Activated CD4-positive, alpha-beta T cell treated with anti-CD3 and anti-CD28 coated beads, Interleukin-2, amount 10 ng/mL, durations not matched to agents 24 days and 14 days (primary cell): Measurements from ENCODE around the gene PARVG. TPM values are rescaled to one million over a fixed set of nuclear protein-coding genes. Genes with fewer than 3 reads are reported as not detected.

Experiments
- DNase-seq: peaks from one replicate; pipeline ENCODE4 v3.0.0; 2022
- H3K27ac Mint-ChIP-seq: one replicate; pipeline ENCODE4 v1.8.0; 2022; ENCODE audit warnings: mild to moderate bottlenecking, mixed read lengths
- H3K27me3 Mint-ChIP-seq: one replicate; pipeline ENCODE4 v1.8.0; 2022; ENCODE audit warnings: mixed read lengths
- H3K36me3 Mint-ChIP-seq: one replicate; pipeline ENCODE4 v1.8.0; 2022; ENCODE audit warnings: low read depth, mild to moderate bottlenecking, mixed read lengths
- H3K4me1 Mint-ChIP-seq: one replicate; pipeline ENCODE4 v1.8.0; 2021; ENCODE audit warnings: mixed read lengths
- H3K4me3 Mint-ChIP-seq: one replicate; pipeline ENCODE4 v1.8.0; 2022; ENCODE audit warnings: mild to moderate bottlenecking, moderate library complexity, mixed read lengths
- H3K9me3 Mint-ChIP-seq: one replicate; pipeline ENCODE4 v1.8.0; 2021; ENCODE audit warnings: mixed read lengths
- intact Hi-C: fragments of 100-400 bp; cut with micrococcal nuclease; formaldehyde crosslinking; loops from one replicate; pipeline ENCODE4 v1.15.1; 2023
- total RNA-seq: library from RNA; stranded (reverse); gene quantifications from 2 replicates; pipeline ENCODE4 v1.2.3, GENCODE V29; 2022

The PARVG gene, protein sequence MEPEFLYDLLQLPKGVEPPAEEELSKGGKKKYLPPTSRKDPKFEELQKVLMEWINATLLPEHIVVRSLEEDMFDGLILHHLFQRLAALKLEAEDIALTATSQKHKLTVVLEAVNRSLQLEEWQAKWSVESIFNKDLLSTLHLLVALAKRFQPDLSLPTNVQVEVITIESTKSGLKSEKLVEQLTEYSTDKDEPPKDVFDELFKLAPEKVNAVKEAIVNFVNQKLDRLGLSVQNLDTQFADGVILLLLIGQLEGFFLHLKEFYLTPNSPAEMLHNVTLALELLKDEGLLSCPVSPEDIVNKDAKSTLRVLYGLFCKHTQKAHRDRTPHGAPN
- total RNA-seq: 48.9 and 52.2 TPM in 2 replicates

DNA sequence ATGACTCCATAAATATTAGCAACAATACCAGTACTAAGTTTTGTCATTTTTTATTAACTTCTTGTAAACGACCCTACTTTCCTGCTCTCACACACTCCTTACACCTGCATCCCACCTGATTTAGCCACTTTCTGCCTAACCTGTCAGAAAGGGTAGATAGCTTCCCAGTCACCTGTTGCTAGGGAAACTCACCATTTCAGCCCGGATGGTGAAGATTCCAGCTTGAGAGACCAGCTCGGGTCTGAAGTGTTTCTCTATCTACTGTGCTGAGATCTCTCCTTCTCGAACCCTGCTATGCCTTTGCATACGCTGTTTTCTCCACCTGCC, at the start of gene PARVG:
Gene PARVG, plus strand, starts transcription at position 220 of the 327 bp plus-strand sequence. CDS start 2,405 bp downstream, outside the sequence.
- Mint-ChIP-seq H3K4me3 (peak within 1 kb of the TSS; percentile 93), H3K9me3 (no peaks in the 10 kb centered on the region), H3K36me3 (peaks cover 10% of the 10 kb centered on the region), H3K27me3 (peaks cover 7% of the 10 kb centered on the region), H3K4me1 (peaks cover 22% of the 10 kb centered on the region), H3K27ac (peak within 1 kb of the TSS; percentile 96)
- peak; percentile 86 for DNase-seq
- intact Hi-C loops: loop anchor here (10.0 kb wide), 1 partner anchor 504 kb away; no protein-coding TSS in a partner anchor

DNA sequence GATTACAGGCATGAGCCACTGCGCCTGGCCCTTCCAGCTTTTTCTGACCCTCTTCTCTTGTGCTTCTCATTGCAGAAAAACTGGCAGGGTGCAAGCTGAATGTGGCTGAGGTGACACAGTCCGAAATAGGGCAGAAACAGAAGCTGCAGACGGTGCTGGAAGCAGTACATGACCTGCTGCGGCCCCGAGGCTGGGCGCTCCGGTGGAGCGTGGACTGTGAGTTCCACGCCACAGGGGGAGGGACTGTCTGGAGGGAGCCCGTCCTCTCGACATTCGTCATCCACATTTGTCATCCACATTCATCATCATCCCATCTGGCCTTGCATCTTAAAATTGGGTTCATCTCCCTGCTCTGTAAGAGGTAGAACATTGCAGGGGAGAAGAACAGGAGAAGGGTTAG, 49.3 kb upstream of the PARVG start:
- Mint-ChIP-seq H3K9me3 (peaks cover 17% of the 10 kb centered on the region), H3K27me3 (no peaks in the 10 kb centered on the region), H3K4me3 (no peak overlapping the region), H3K4me1 (peaks cover 17% of the 10 kb centered on the region), H3K36me3 (peaks cover 47% of the 10 kb centered on the region), H3K27ac (no peak overlapping the region)
- intact Hi-C loops: no loop called here
- no peak for DNase-seq

DNA sequence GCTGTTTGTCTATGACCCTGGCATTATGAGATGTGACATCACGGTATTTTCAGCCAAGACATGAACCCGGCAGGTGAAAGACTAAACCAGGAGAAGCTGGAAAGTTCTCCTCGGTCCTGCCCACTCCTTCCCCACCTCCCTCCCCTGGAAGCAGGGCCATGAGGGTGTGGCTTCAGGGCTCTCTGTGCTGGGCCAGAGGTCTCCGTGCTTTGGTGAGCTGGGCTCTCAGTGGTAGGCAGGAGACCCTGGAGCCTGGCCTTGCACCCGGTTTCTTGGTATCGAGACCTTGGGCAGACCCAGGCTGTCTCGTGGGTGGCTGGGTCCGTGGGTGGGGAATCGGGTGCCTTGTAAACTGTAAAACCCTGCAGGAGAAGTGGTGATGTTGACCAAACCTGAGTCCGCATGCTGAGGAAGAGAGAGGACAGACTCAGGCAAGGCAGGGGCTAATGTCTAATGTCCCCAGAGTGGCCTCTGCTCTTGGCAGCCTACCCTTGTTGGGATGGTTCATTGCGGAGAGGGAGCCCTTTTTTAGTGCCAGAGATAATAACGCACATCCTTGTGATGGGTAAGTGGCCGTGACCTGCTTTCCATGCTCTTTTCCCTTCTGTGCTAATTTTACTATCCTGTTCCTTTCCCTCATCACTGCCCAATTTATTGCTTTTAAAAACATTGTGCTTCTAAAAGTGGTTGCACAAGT, 48.6 kb upstream of the PARVG start:
- no peak for DNase-seq
- Mint-ChIP-seq H3K36me3 (peaks cover 48% of the 10 kb centered on the region), H3K9me3 (peaks cover 18% of the 10 kb centered on the region), H3K27ac (no peak overlapping the region), H3K27me3 (no peaks in the 10 kb centered on the region), H3K4me3 (no peak overlapping the region), H3K4me1 (peaks cover 17% of the 10 kb centered on the region)
- intact Hi-C loops: no loop called here

- Mint-ChIP-seq H3K4me1 (peaks cover 17% of the 10 kb centered on the region), H3K27ac (no peak overlapping the region), H3K27me3 (no peaks in the 10 kb centered on the region), H3K9me3 (peaks cover 15% of the 10 kb centered on the region), H3K4me3 (no peak overlapping the region), H3K36me3 (peaks cover 49% of the 10 kb centered on the region)
- intact Hi-C loops: no loop called here
- DNase-seq: no peak
Measured at GRCh38 chr22:44132724-44133123, 48.0 kb upstream of the PARVG start.

- H3K9me3 Mint-ChIP-seq: peaks cover 17% of the 10 kb centered on the region
- peaks cover 52% of the 10 kb centered on the region for H3K36me3 Mint-ChIP-seq
- no peak overlapping the region for H3K4me3 Mint-ChIP-seq
- intact Hi-C loops: no loop called here
- peaks cover 17% of the 10 kb centered on the region for H3K4me1 Mint-ChIP-seq
- DNase-seq: no peak
- H3K27me3 Mint-ChIP-seq: no peaks in the 10 kb centered on the region
- H3K27ac Mint-ChIP-seq: no peak overlapping the region
Measured at GRCh38 chr22:44133161-44133560, 47.6 kb upstream of the PARVG start.

- peaks cover 56% of the 10 kb centered on the region for H3K36me3 Mint-ChIP-seq
- peak overlapping the region; percentile 45 for H3K27ac Mint-ChIP-seq
- no peaks in the 10 kb centered on the region for H3K27me3 Mint-ChIP-seq
- intact Hi-C loops: no loop called here
- no peak overlapping the region for H3K4me3 Mint-ChIP-seq
- DNase-seq: no peak
- peaks cover 17% of the 10 kb centered on the region for H3K4me1 Mint-ChIP-seq
- peaks cover 17% of the 10 kb centered on the region for H3K9me3 Mint-ChIP-seq
Measured at GRCh38 chr22:44133901-44134571, 46.7 kb upstream of the PARVG start.

GRCh38 chr22:44136112-44136511, 44.6 kb upstream of the PARVG start:
- Mint-ChIP-seq H3K4me1 (peaks cover 8% of the 10 kb centered on the region), H3K9me3 (peaks cover 17% of the 10 kb centered on the region), H3K36me3 (peaks cover 66% of the 10 kb centered on the region), H3K27me3 (no peaks in the 10 kb centered on the region), H3K27ac (no peak overlapping the region), H3K4me3 (no peak overlapping the region)
- no peak for DNase-seq
- intact Hi-C loops: no loop called here

DNA sequence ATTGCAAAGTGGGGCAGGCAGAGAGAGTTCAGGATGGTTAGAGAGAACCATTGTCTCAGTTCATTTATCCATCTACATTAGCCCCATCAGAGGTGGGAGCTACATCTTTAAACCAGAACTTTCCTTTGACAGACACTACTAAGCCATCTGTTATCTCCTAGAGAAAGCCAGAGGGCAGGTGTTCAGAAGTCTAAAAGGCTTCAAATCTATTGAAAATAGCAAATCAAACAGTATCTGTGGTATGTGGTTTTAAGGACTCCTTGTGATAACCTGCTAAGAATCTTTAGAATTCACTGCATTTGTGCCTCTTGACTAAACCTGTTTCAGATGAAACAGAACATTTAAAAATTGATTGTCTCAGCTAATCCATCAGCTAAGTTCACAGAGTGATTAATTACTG, 43.9 kb upstream of the PARVG start:
- no peak for DNase-seq
- Mint-ChIP-seq H3K9me3 (peaks cover 17% of the 10 kb centered on the region), H3K36me3 (peaks cover 61% of the 10 kb centered on the region), H3K27me3 (no peaks in the 10 kb centered on the region), H3K4me3 (no peak overlapping the region), H3K27ac (no peak overlapping the region), H3K4me1 (peaks cover 8% of the 10 kb centered on the region)
- intact Hi-C loops: no loop called here

DNA sequence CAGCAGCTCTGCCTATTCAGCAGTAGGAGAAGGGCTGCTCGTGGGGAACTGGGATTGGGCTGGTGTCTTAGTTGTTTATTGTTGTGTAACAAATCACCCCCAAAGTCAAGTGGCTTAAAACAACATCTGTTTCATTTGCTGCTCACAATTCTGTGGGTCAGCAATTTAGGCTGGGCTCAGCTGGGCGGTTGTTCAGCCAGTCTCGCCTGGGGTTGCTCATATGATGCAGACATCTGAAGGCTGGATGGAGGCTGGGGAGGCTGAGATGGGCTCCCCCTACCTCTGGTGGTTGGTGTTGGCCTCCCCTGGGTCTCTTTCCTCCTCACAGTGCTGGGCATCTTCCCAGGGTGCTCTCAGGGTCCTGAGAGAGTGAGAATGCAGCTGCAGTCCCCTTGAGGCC, 43.3 kb upstream of the PARVG start:
- Mint-ChIP-seq H3K4me3 (no peak overlapping the region), H3K9me3 (peaks cover 17% of the 10 kb centered on the region), H3K36me3 (peaks cover 61% of the 10 kb centered on the region), H3K4me1 (peaks cover 8% of the 10 kb centered on the region), H3K27ac (no peak overlapping the region), H3K27me3 (no peaks in the 10 kb centered on the region)
- DNase-seq: no peak
- intact Hi-C loops: no loop called here

GRCh38 chr22:44139773-44140172, 41.0 kb upstream of the PARVG start:
- intact Hi-C loops: no loop called here

GRCh38 chr22:44142421-44143104, 38.2 kb upstream of the PARVG start:
- Mint-ChIP-seq H3K36me3 (peaks cover 29% of the 10 kb centered on the region), H3K4me3 (no peak overlapping the region), H3K27ac (no peak overlapping the region), H3K4me1 (no peaks in the 10 kb centered on the region), H3K27me3 (no peaks in the 10 kb centered on the region), H3K9me3 (peaks cover 3% of the 10 kb centered on the region)
- intact Hi-C loops: no loop called here
- DNase-seq: no peak

More at GRCh38 chr22:44139773-44140172, 41.0 kb upstream of the PARVG start:
- no peaks in the 10 kb centered on the region for H3K4me1 Mint-ChIP-seq
- peaks cover 51% of the 10 kb centered on the region for H3K36me3 Mint-ChIP-seq
- H3K27ac Mint-ChIP-seq: no peak overlapping the region
- H3K4me3 Mint-ChIP-seq: no peak overlapping the region
- DNase-seq: no peak
- peaks cover 17% of the 10 kb centered on the region for H3K9me3 Mint-ChIP-seq
- H3K27me3 Mint-ChIP-seq: no peaks in the 10 kb centered on the region

GRCh38 chr22:44143105-44143474, 37.6 kb upstream of the PARVG start:
- H3K27ac Mint-ChIP-seq: no peak overlapping the region
- no peaks in the 10 kb centered on the region for H3K4me1 Mint-ChIP-seq
- no peak overlapping the region for H3K4me3 Mint-ChIP-seq
- intact Hi-C loops: no loop called here
- peaks cover 25% of the 10 kb centered on the region for H3K36me3 Mint-ChIP-seq
- no peak for DNase-seq
- H3K9me3 Mint-ChIP-seq: no peaks in the 10 kb centered on the region
- no peaks in the 10 kb centered on the region for H3K27me3 Mint-ChIP-seq

DNA sequence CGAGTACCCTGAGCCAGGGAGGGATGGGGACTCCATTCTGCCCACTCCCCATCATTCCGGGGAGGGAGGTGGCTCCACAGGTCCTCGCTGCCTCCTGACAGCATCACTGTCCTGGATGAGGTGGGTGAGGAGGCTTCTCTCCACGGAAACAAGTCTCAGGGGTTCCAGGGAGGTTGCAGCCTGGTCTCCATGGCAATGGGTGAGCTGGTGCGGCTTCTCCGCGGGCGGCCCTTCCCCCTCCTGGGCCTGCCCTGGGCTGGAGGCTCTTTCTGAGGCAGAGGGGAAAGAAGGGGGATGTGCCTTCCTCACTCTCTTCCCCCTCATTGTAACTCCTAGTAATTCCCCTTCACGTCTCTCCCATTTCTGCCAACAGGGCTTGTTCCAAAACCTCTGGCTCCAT, 37.1 kb upstream of the PARVG start:
- Mint-ChIP-seq H3K36me3 (peaks cover 22% of the 10 kb centered on the region), H3K27me3 (no peaks in the 10 kb centered on the region), H3K4me3 (no peak overlapping the region), H3K4me1 (no peaks in the 10 kb centered on the region), H3K27ac (no peak overlapping the region), H3K9me3 (no peaks in the 10 kb centered on the region)
- no peak for DNase-seq
- intact Hi-C loops: no loop called here
